ENCODE measurements around the gene PIBF1.
"Not testable (repeated sequence)": the region's sequence is repeated elsewhere in the genome, so short reads cannot be mapped to it uniquely, and the experiment has no call there.

PIBF1 gene

DNA sequence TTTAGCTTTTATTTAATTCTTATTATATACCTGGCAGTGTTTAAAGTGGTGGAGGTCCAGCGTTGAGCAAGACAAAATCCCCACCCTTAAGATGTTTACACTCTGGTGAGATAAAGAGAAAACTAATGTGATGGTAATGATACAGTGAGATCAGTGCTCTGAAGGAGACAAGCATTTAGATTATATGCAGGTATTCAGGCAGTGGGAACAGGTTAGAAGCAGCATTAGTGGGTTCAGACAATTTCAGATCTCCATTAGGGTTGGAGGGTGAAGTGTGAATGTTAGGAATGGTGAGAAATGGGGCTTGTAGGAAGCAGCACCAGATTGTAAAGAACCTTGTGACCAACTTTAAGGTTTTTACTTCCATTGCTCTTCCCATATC, 39.0 kb downstream of the PIBF1 start:
- DNase-seq, result no peak

DNA sequence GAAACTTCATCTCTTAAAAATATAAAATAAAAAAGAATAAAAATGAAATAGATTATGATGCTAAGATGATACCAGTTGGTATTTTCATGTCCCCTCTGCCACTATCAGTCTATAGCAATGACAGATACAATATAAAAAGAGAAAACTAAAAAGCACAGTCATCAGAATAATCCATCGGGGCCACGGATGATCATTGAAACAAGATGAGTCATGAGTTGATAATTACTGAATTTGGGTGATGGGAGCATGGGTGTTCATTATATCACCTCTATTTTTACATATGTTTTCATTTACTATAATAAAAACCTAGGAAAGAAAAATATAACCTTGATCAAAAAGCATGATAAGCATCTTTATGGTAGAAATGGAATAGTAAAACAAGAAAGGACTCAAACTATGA, 41.1 kb downstream of the PIBF1 start:
- no peak for DNase-seq

GRCh38 chr13:72823724-72824123, 41.8 kb downstream of the PIBF1 start:
- DNase-seq, result no peak

- DNase-seq, result no peak
These were observed 52.7 kb downstream of the PIBF1 start for GRCh38 chr13:72834601-72835000.

DNA sequence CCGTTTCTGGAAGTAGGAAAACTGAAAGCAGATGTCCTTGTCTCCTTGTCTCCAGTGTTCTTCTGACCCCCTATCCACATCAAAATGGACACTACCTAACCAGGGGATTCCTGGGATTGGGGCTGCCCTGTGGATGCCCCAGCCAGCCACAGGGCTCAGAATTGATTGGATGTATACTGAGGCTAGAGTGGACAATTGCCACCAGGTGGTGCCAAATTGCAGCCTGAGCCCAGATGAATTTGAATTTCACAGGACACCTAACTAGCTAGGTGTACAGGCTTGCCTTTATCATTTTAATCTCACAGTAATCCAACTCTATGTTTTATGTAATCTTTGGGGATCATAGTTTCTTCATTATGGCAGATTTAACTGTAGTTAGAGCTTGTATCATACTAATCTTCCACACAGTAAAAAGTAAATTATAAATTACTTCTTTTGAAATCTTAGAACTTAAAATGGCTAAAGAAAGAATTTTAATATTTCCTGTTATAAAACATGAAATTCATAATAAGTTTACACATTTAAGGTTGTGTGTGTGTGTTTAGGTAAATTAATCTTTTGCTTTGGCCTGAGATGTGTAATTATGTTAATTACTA, 58.0 kb downstream of the PIBF1 start:
- peak; percentile 35 for DNase-seq

DNA sequence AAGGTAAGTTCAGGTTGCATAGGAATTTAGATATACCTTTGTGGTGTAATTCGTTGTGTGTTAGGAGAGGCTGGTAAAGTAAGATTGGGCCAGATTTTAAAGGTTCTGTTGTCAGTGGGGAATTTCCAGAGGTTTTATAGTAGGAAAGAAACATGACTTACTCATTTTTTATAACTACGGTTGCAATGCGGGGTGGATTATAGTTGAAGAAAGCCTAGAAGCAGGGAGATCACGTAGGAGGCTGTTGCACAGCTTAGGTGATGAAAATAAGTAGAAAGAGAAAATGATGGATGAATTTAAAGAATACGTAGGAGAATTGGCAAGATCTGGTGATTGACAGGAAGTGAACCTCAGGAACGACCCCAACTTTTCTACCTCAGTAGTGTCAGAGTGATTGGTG, 61.1 kb downstream of the PIBF1 start:
- no peak for DNase-seq

- not testable (repeated sequence) for DNase-seq
These were observed 63.2 kb downstream of the PIBF1 start for GRCh38 chr13:72845148-72845547.

GRCh38 chr13:72849571-72849970, 67.6 kb downstream of the PIBF1 start:
- DNase-seq, result no peak

- no peak for DNase-seq
These were observed 69.2 kb downstream of the PIBF1 start for GRCh38 chr13:72850959-72851677.

- no peak for DNase-seq
These were observed 69.7 kb downstream of the PIBF1 start for GRCh38 chr13:72851678-72852014.

DNA sequence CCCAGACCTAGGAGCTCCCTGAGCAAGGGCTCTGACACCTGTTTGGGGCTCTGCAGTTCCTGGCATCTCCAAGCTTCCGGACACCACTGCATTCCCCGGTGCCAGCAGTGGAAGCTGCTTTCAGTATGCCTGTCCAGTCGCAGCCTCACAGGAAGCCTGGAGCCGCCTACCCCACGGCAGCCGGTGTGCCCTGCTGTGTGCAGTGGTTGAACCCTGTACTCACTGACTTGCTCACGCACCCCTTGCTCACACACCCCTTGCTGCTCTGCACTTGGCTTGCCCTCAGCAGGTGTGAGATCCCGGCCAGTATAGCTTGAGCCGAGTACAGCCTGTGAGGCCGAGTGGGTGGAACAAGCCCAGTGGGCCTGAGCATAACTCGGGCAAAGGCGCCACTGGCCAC, 70.3 kb downstream of the PIBF1 start:
- DNase-seq, result no peak

DNA sequence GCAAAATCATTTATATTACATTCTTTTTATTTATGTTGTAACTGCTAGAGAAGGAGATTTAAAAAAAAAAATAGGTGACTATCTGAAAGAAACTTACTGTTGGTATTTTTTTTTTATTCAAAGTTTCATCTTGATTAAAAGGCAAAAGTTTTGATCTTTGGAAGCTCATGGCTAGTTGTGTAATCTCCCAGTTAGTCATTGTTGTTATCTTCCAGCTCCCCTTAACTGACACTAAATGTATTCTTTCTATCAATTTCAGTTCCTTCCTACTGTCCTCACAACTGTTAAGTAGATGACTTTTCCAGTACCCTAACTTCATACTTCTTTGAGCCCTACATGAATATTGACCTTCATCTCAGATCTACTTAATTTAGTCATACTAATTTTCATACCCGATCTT, 71.1 kb downstream of the PIBF1 start:
- no peak for DNase-seq

- DNase-seq, result no peak
These were observed 82.4 kb downstream of the PIBF1 start for GRCh38 chr13:72864142-72865011.

DNA sequence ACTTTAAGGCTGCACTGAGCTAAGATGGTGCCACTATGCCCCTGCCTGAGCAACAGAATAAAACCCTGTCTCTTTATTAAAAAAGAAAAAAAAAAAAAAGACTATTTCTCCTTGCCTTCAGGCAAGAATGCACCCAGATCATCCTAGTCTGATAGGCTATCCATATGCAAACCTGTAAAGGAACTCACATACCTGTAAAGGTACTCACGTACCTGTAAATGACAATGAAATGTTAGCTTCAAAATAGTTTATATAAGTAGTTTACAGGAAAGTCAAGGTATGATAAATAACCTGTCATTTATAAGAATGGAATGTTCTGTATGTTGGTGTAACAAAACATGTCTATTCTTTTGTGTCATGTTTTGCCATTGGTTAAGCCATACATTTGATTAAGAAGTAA, 86.3 kb downstream of the PIBF1 start:
- DNase-seq, result no peak

DNA sequence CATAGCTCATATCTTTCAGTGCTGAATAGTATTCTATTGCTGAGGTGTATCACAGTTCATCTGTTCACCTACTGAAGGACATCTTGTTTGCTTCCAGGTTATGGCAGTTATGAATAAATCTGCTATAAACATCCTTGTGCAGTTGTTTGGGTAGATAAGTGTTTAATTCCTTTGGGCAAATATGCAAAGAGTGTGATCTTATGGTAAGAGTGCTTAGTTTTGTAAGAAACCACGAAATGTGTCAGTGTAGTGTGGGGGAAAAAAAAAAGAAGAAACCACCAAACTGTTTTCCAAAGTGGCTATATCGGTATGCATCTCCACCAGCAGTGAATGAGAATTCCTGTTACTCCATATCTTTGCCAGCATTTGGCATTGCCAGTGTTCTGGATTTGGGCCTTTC, 93.3 kb downstream of the PIBF1 start:
- no peak for DNase-seq

- no peak for DNase-seq
These were observed 102.2 kb downstream of the PIBF1 start for GRCh38 chr13:72884101-72884500.

GRCh38 chr13:72886272-72887067, 104.5 kb downstream of the PIBF1 start:
- no peak for DNase-seq

- DNase-seq, result no peak
These were observed 107.6 kb downstream of the PIBF1 start for GRCh38 chr13:72889495-72889894.

- no peak for DNase-seq
These were observed 108.6 kb downstream of the PIBF1 start for GRCh38 chr13:72890546-72890945.

DNA sequence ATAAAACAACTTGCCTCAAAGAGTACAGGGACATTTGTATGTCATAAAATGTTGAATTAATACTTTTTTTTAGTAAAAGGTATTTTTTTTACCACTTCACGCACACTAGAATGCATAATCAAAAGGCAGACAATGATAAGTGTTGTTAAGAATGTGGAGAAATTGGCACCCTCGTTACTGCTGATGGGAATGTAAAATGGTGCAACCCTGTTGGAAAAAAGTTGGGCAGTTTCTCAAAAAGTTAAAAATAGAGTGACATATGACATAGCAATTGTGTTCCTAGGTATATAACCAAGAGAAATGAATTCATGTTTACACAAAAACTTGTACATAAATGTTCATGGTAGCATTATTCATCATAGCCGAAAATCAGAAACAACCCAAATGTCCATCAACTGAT, 109.5 kb downstream of the PIBF1 start:
- no peak for DNase-seq

DNA sequence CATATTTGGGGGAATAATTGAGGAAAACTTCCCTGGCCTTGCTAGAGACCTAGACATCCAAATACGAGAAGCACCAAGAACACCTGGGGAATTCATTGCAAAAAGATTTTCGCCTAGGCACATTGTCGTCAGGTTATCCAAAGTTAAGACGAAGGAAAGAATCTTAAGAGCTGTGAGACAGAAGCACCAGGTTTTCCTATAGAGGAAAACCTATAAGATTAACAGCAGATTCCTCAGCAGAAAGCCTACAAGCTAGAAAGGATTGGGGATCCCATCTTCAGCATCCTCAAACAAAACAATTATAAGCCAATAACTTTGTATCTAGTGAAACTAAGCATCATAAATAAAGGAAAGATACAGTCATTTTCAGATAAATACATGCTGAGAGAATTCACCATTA, 114.9 kb downstream of the PIBF1 start:
- DNase-seq, result no peak

DNA sequence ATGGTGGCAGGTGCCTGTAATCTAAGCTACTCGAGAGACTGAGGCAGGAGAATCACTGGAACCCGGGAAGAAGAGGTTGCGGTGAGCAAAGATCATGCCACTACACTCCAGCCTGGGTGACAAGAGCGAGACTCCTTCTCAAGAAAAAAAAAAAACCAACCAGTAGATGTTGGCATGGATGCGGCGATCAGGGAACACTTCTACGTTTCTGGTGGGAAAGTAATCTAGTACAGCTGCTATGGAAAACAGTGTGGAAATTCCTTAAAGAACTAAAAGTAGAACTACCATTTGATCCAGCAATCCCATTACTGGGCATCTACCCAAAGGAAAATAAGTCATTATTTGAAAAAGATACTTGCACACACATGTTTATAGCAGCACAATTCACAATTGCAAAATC, 119.6 kb downstream of the PIBF1 start:
- DNase-seq, result not testable (repeated sequence)

GRCh38 chr13:72908416-72908815, 126.5 kb downstream of the PIBF1 start:
- DNase-seq, result no peak

Measured in CD4-positive, alpha-beta T cell treated with Interleukin-4 for 4 hours (primary cell).